Heart left ventricle (tissue), 13 donors: ENCODE data around the gene KCNQ1.

Experiments used
- CTCF ChIP-seq, 12 donors: fragments of 200-600 bp; sonication (generic) in 4 of 12; IDR thresholded peaks; one replicate each; pipeline versions ENCODE4 v1.5.0 to v1.8.0; 2018 to 2022; ENCODE audit warnings: antibody characterized with exemption in 12 of 12, mild to moderate bottlenecking in 5 of 12
- POLR2A ChIP-seq, 2 donors: fragments of 450-650 bp; IDR thresholded peaks; one replicate each; pipeline ENCODE4 v1.6.1; 2017; ENCODE audit warnings: antibody characterized with exemption in 2 of 2, mild to moderate bottlenecking in 2 of 2, moderate library complexity in 2 of 2
- donor health status: ischemic (EF 13 %, LVEDD 7.1; RV severe dilation, severe dysfunction).
- donor health status: DM: no; HTN: yes; CAD: no.
- donor health status: DM: no; HTN: no; CAD: no.
- donor health status: ischemic (EF 25% LVEDD 6.9; RV normal size, moderate dysfunction).
- donor health status: ischemic (EF 25% LVEDD 5.7; RV mildly dilated, moderate dysfunction).
- donor health status: ischemic (EF 35%, LVEDD 5.7; RV mildly dilated, moderate dysfunction).
- donor health status: nonischemic (EF 11% LVEDD 7.7; RV severe dilation, severe dysfunction).
- donor health status: DM: yes; HTN: yes; CAD: no.
- donor health status: PGD.
- donor health status: ischemic (EF 29% LVEDD 5.4; RV normal size, mild dysfunction).
- donor health status: nonischemic (EF 23%, LVEDD 6.1; RV moderate dilation, normal function).

GRCh38 chr11:2402890-2403645 is 41.7 kb upstream of the KCNQ1 start:
- TF ChIP-seq POLR2A (IDR thresholded peaks at IDR 0.05) (no peak), CTCF (IDR thresholded peaks at IDR 0.05) (no peak)
